Hepatocyte (in vitro differentiated cells): ENCODE data around the gene RPTOR. TPM values are rescaled to one million over a fixed set of nuclear protein-coding genes. Genes with fewer than 3 reads are reported as not detected.

ENCODE experiments used
- DNase-seq: peaks from one replicate; pipeline ENCODE4 v3.0.0-alpha.2; 2016; ENCODE audit warnings: low spot score
- H2AFZ ChIP-seq: fragments of 200-600 bp; sonication (generic); 2 replicates; pipeline ENCODE4 v1.6.0; 2016; ENCODE audit warnings: antibody characterized with exemption, mild to moderate bottlenecking
- H3K27ac ChIP-seq: fragments of 200-600 bp; sonication (generic); 2 replicates; pipeline ENCODE4 v1.5.1; 2016; ENCODE audit warnings: mild to moderate bottlenecking
- H3K27me3 ChIP-seq: fragments of 200-600 bp; sonication (generic); 2 replicates; pipeline ENCODE4 v1.6.1; 2016
- H3K36me3 ChIP-seq: fragments of 200-600 bp; sonication (generic); replicated peaks from 2 replicates; pipeline ENCODE4 v1.5.1; 2016; ENCODE audit warnings: low read depth; ENCODE audit not compliant: insufficient read depth
- H3K4me1 ChIP-seq: fragments of 200-600 bp; sonication (generic); 2 replicates; pipeline ENCODE4 v1.5.1; 2016; ENCODE audit warnings: mild to moderate bottlenecking, moderate library complexity; ENCODE audit not compliant: insufficient read depth
- H3K4me2 ChIP-seq: fragments of 200-600 bp; sonication (generic); 2 replicates; pipeline ENCODE4 v1.6.0; 2016
- H3K4me3 ChIP-seq: fragments of 200-600 bp; sonication (generic); 2 replicates; pipeline ENCODE4 v1.5.1; 2016; ENCODE audit warnings: mild to moderate bottlenecking
- H3K79me2 ChIP-seq: fragments of 200-600 bp; sonication (generic); 2 replicates; pipeline ENCODE4 v1.6.0; 2017; ENCODE audit warnings: mild to moderate bottlenecking
- H3K9me2 ChIP-seq: fragments of 200-600 bp; sonication (generic); replicated peaks from 2 replicates; pipeline ENCODE4 v1.6.0; 2017; ENCODE audit warnings: mild to moderate bottlenecking; ENCODE audit not compliant: insufficient read depth
- H3K9me3 ChIP-seq: fragments of 200-600 bp; sonication (generic); 2 replicates; pipeline ENCODE4 v1.5.1; 2016; ENCODE audit warnings: low read depth, mild to moderate bottlenecking
- H4K20me1 ChIP-seq: fragments of 200-600 bp; sonication (generic); 2 replicates; pipeline ENCODE4 v1.6.0; 2016; ENCODE audit warnings: mild to moderate bottlenecking; ENCODE audit not compliant: insufficient read depth, poor library complexity, severe bottlenecking
- EZH2 ChIP-seq: fragments of 200-600 bp; sonication (generic); IDR thresholded peaks from 2 replicates; pipeline ENCODE4 v1.6.1; 2016; ENCODE audit warnings: antibody characterized with exemption, mild to moderate bottlenecking, borderline replicate concordance
- EZH2phosphoT487 ChIP-seq: fragments of 200-600 bp; sonication (generic); IDR thresholded peaks from one replicate; pipeline ENCODE4 v1.6.1; 2018; ENCODE audit warnings: antibody characterized with exemption, mild to moderate bottlenecking, low read depth, moderate library complexity; ENCODE audit not compliant: unreplicated experiment, severe bottlenecking
- WGBS: methylation state at CpG from one replicate; pipeline ENCODE4 v1.1.6; 2016; ENCODE audit warnings: low lambda C conversion rate; ENCODE audit errors: missing lambda C conversion rate; 5-methylcytosine and 5-hydroxymethylcytosine counted together
- polyA plus RNA-seq: library from polyadenylated mRNA; unstranded; fragments of >200 nt; fragmentation: Nextera tagmentation; extraction: Ambion mirVana; gene quantifications from 2 replicates; pipeline ENCODE4 v1.2.1, GENCODE V29; 2016
- total RNA-seq: library from RNA; depleted of rRNA; stranded (reverse); fragments of >200 nt; gene quantifications from 2 replicates; pipeline ENCODE4 v1.2.3, GENCODE V29; 2014
- TF ChIP-seq, protein P1 (sequence below): fragments of 200-600 bp; sonication (generic); IDR thresholded peaks from 2 replicates; pipeline ENCODE4 v1.5.1; 2016; ENCODE audit warnings: antibody characterized with exemption, mild to moderate bottlenecking; ENCODE audit not compliant: poor library complexity

The RPTOR gene
- total and polyA plus RNA-seq, 2 experiments from 2014 or later: 14.1 to 20.6 TPM

DNA sequence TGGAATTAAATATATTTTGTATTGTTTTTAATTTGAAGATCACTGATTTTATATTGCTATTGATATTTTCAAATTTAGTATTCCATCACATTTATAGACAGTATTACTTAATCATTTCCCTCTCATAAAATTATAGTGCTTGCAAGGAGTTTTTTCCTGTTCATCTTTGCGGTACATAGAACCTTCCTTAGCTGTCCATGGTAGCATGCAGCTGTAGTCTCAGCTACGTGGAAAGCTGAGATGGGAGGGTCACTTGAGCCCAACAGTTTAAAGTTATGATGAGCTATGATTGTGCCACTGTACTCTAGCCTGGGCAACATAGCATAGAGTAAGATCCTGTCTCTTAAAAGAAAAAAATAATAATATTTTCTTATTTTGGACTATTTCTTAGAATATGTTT, 231.2 kb downstream of the RPTOR start:
- H3K4me1 ChIP-seq: peaks cover 16% of the 10 kb centered on the region
- no peaks in the 10 kb centered on the region for H3K9me3 ChIP-seq
- H3K36me3 ChIP-seq: no peaks in the 10 kb centered on the region
- no peaks in the 10 kb centered on the region for H3K9me2 ChIP-seq
- H3K79me2 ChIP-seq: no peaks in the 10 kb centered on the region
- 92% methylated on average over 2 of the region's 2 CpGs for WGBS
- no peak overlapping the region for H3K4me3 ChIP-seq
- H2AFZ ChIP-seq: no peak overlapping the region
- DNase-seq: no peak
- H3K27me3 ChIP-seq: no peaks in the 10 kb centered on the region
- no peak overlapping the region for H3K27ac ChIP-seq
- TF ChIP-seq EZH2 (no peak), EZH2phosphoT487 (no peak)
- TF ChIP-seq, protein P1, sequence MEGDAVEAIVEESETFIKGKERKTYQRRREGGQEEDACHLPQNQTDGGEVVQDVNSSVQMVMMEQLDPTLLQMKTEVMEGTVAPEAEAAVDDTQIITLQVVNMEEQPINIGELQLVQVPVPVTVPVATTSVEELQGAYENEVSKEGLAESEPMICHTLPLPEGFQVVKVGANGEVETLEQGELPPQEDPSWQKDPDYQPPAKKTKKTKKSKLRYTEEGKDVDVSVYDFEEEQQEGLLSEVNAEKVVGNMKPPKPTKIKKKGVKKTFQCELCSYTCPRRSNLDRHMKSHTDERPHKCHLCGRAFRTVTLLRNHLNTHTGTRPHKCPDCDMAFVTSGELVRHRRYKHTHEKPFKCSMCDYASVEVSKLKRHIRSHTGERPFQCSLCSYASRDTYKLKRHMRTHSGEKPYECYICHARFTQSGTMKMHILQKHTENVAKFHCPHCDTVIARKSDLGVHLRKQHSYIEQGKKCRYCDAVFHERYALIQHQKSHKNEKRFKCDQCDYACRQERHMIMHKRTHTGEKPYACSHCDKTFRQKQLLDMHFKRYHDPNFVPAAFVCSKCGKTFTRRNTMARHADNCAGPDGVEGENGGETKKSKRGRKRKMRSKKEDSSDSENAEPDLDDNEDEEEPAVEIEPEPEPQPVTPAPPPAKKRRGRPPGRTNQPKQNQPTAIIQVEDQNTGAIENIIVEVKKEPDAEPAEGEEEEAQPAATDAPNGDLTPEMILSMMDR: no peak
- H4K20me1 ChIP-seq: no peaks in the 10 kb centered on the region
- H3K4me2 ChIP-seq: no peak overlapping the region

DNA sequence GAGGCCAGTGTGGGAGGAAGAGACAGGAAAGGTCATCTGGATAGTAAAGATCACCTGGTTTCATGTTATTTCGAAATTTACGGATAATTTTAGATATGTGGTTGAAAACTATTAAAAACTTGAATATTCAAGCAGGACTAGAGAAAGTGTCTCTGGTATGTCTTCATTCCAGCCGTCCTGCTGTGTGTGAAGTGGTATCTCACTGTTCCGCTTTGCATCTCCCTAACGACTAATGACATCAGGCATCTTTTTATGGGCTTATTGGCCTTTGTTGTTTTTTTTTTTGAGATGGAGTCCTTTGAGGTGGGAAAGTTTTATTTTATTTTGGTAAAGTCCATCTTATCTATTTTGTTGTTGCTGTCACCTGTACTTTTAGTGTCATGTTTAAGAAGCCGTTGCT, 232.6 kb downstream of the RPTOR start:
- H3K4me1 ChIP-seq: peaks cover 24% of the 10 kb centered on the region
- H3K9me2 ChIP-seq: no peaks in the 10 kb centered on the region
- no peak for TF ChIP-seq EZH2phosphoT487
- TF ChIP-seq, protein P1: no peak
- no peak for TF ChIP-seq EZH2
- DNase-seq: no peak
- H3K36me3 ChIP-seq: no peaks in the 10 kb centered on the region
- H3K27ac ChIP-seq: no peak overlapping the region
- no peaks in the 10 kb centered on the region for H3K79me2 ChIP-seq
- no peaks in the 10 kb centered on the region for H4K20me1 ChIP-seq
- no peak overlapping the region for H3K4me3 ChIP-seq
- WGBS: 89% methylated on average over 6 of the region's 6 CpGs
- no peak overlapping the region for H2AFZ ChIP-seq
- H3K9me3 ChIP-seq: no peaks in the 10 kb centered on the region
- H3K27me3 ChIP-seq: no peaks in the 10 kb centered on the region
- no peak overlapping the region for H3K4me2 ChIP-seq

DNA sequence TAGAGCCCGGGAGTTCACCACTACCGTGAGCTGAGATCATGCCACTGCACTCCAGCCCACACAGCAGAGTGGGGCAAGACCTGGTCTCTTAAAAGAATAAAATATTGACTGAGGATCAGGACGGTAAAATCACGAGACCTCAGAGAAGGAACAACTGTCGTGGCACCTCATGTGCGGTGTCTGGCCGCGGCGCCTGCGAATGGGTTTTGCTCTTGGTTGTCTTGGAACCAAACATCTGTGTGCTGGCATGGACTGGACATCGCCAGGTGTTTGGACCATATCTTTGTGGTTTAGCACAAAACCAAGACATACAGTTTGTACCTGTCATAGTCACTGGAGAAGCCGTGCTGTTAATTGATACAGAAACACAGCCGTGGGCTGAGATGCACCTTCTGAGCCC, 234.1 kb downstream of the RPTOR start:
- no peak for TF ChIP-seq EZH2phosphoT487
- TF ChIP-seq, protein P1: no peak
- TF ChIP-seq EZH2: no peak
- Histone ChIP-seq H2AFZ (no peak overlapping the region), H3K79me2 (no peaks in the 10 kb centered on the region), H3K36me3 (no peaks in the 10 kb centered on the region), H3K9me2 (no peaks in the 10 kb centered on the region), H3K27ac (no peak overlapping the region), H4K20me1 (no peaks in the 10 kb centered on the region), H3K4me2 (no peak overlapping the region), H3K27me3 (no peaks in the 10 kb centered on the region), H3K4me1 (peaks cover 23% of the 10 kb centered on the region), H3K9me3 (no peaks in the 10 kb centered on the region), H3K4me3 (no peak overlapping the region)
- WGBS: 92% methylated on average over 13 of the region's 13 CpGs
- no peak for DNase-seq

DNA sequence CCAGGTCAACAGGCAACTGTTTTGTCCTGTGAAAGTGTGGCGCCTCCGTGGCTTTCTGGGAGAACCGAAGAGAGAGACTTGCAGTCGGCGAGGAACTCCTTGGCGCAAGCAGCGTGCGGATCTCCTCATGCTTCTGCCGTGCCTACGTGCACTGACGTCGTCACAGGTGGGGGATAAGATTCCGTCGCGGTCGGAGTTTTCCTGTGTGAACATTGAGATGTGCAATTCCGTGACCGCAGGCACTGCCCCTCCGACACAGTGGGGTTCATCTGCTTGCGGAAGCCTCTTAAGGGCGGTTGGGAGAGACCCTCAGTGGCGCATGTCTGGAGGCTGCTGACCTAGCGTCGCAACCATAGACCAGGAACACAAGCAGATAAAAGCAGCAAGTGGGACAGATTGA, 234.7 kb downstream of the RPTOR start:
- peaks cover 19% of the 10 kb centered on the region for H3K4me1 ChIP-seq
- TF ChIP-seq, protein P1: no peak
- TF ChIP-seq EZH2phosphoT487: no peak
- no peak for TF ChIP-seq EZH2
- 95% methylated on average over 24 of the region's 24 CpGs for WGBS

More for the DNA sequence above, 234.7 kb downstream of the RPTOR start:
- no peak for DNase-seq
- no peaks in the 10 kb centered on the region for H3K9me2 ChIP-seq
- H2AFZ ChIP-seq: no peak overlapping the region
- H3K27me3 ChIP-seq: no peaks in the 10 kb centered on the region
- H3K27ac ChIP-seq: peak overlapping the region; percentile 80
- no peaks in the 10 kb centered on the region for H4K20me1 ChIP-seq
- H3K79me2 ChIP-seq: no peaks in the 10 kb centered on the region
- H3K36me3 ChIP-seq: no peaks in the 10 kb centered on the region
- H3K9me3 ChIP-seq: no peaks in the 10 kb centered on the region
- H3K4me3 ChIP-seq: no peak overlapping the region
- peak overlapping the region; percentile 49 for H3K4me2 ChIP-seq
